Measurements from ENCODE around the gene STXBP1. TPM values are rescaled to one million over a fixed set of nuclear protein-coding genes. Genes with fewer than 3 reads are reported as not detected.

Gene STXBP1
- total and polyA plus RNA-seq, 2 of the 8 experiments (the other 6 are each of a cell fraction or from before 2014, with no cell fraction given), result 11.5 to 60.9 TPM

GRCh38 chr9:127734747-127735529 is 122.9 kb downstream of the STXBP1 start, which contains the start of gene TOR2A (continued):
- peak in 1 of 2 experiments; percentile 68; a peak in 1 of 3 replicates for TF ChIP-seq EP300 (IDR thresholded peaks at IDR 0.05; ENCODE audit: borderline replicate concordance in 1 of 2, low read depth in 2 of 2, low read length in 2 of 2)
- peak in 2 of 3 experiments; percentile 92 to 99; a peak in 3 of 4 replicates for TF ChIP-seq CTCF (IDR thresholded peaks at IDR 0.05; ENCODE audit: control extremely low read depth in 1 of 3, insufficient read depth in 1 of 3, low read depth in 1 of 3, low read length in 3 of 3)
- TF ChIP-seq HDAC2 (IDR thresholded peaks at IDR 0.05; ENCODE audit: borderline replicate concordance in 1 of 2, low read depth in 2 of 2, low read length in 2 of 2), result peak in 1 of 2 experiments; percentile 77; a peak in 1 of 4 replicates
- TF ChIP-seq NRF1 (IDR thresholded peaks at IDR 0.05; ENCODE audit: low read depth, low read length), result no peak
- TF ChIP-seq TBP (IDR thresholded peaks at IDR 0.05; ENCODE audit: low read depth, low read length), result peak; percentile 42; the same call in 1 of the 2 replicates
- TF ChIP-seq CREB1 (IDR thresholded peaks at IDR 0.05), result peak; percentile 85
- peak; percentile 93 for TF ChIP-seq SAP30 (IDR thresholded peaks at IDR 0.05; ENCODE audit: insufficient read depth, insufficient replicate concordance, low read length)
- TF ChIP-seq SIN3A (conservative IDR thresholded peaks at IDR 0.05 in 1 of 2, IDR thresholded peaks at IDR 0.05 in 1 of 2; ENCODE audit: low read depth in 1 of 2, low read length in 2 of 2), result peak; percentile 94 to 98
- TF ChIP-seq YY1 (IDR thresholded peaks at IDR 0.05; ENCODE audit: low read depth, low read length), result peak; percentile 64; the same call in 1 of the 2 replicates
- peak; percentile 89 to 93 for TF ChIP-seq RAD21 (IDR thresholded peaks at IDR 0.05 in 1 of 2, conservative IDR thresholded peaks at IDR 0.05 in 1 of 2; ENCODE audit: low read depth in 2 of 2, low read length in 2 of 2)
- peak; percentile 67 for TF ChIP-seq PHF8 (conservative IDR thresholded peaks at IDR 0.05; ENCODE audit: low read depth, low read length)
- TF ChIP-seq NANOG (IDR thresholded peaks at IDR 0.05; ENCODE audit: insufficient read depth, low read depth, low read length, poor library complexity, severe bottlenecking), result peak; percentile 37
- TF ChIP-seq TAF1 (IDR thresholded peaks at IDR 0.05; ENCODE audit: low read depth, low read length), result peak; percentile 45; the same call in 1 of the 2 replicates
- no peak for TF ChIP-seq BACH1 (IDR thresholded peaks at IDR 0.05; ENCODE audit: low read length)
- TF ChIP-seq RFX5 (IDR thresholded peaks at IDR 0.05; ENCODE audit: borderline replicate concordance, low read depth, low read length), result peak; percentile 76; the same call in 1 of the 2 replicates
- TF ChIP-seq POLR2AphosphoS5 (IDR thresholded peaks at IDR 0.05; ENCODE audit: low read depth, low read length), result no peak
